Epithelial cell of proximal tubule (primary cell): Measurements from ENCODE around the gene JARID2. TPM values are rescaled to one million over a fixed set of nuclear protein-coding genes. Genes with fewer than 3 reads are reported as not detected.

Experiments used
- DNase-seq: peaks from one replicate; pipeline ENCODE4 v3.0.0-alpha.2; 2011; ENCODE audit warnings: low read depth
- H3K4me3 ChIP-seq: 2 replicates; pipeline ENCODE4 v1.5.1; 2011; ENCODE audit warnings: low read depth, mild to moderate bottlenecking, low read length
- total RNA-seq: library from RNA; depleted of rRNA; stranded (reverse); fragments of >200 nt; gene quantifications from 2 replicates; pipeline ENCODE4 v1.2.3, GENCODE V29; 2015
- TF ChIP-seq, protein P1 (sequence below): conservative IDR thresholded peaks from 2 replicates; pipeline ENCODE4 v1.5.1; 2012; ENCODE audit warnings: low read depth, mild to moderate bottlenecking, low read length

Gene JARID2
- total RNA-seq, 1 donor from 2014 or later = 5.1 TPM

DNA sequence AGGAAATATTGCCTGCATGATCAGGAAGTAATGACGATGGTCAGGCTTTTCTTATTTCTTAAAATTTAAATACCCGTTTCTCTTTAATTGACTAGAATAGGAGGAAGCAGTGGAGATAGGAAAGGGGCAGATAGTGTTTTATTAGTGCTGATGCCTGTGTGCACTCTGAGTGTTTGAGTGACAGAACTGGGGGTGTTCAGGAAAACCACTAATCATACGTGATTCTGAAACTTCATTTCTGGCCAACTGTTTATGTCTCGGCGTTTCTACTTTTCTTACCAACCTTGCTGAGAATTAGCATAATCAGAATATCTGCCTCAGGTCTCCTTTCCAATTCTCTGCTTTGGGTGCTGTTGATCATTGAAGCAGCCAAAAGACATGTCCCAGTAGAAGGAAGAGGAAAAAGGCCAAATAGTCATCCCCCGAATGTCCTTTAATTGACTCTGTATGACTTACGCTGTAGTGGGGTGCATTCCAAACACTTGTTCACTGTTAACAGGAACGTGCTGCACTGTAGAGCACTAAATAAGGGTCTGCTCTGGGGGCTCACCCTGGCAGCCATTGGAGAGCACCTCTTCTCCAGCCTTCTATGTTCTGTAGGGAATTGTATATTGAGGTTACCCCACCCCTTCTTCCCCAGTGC lies 152.9 kb downstream of the JARID2 start:
- no peak for DNase-seq
- TF ChIP-seq, protein P1, sequence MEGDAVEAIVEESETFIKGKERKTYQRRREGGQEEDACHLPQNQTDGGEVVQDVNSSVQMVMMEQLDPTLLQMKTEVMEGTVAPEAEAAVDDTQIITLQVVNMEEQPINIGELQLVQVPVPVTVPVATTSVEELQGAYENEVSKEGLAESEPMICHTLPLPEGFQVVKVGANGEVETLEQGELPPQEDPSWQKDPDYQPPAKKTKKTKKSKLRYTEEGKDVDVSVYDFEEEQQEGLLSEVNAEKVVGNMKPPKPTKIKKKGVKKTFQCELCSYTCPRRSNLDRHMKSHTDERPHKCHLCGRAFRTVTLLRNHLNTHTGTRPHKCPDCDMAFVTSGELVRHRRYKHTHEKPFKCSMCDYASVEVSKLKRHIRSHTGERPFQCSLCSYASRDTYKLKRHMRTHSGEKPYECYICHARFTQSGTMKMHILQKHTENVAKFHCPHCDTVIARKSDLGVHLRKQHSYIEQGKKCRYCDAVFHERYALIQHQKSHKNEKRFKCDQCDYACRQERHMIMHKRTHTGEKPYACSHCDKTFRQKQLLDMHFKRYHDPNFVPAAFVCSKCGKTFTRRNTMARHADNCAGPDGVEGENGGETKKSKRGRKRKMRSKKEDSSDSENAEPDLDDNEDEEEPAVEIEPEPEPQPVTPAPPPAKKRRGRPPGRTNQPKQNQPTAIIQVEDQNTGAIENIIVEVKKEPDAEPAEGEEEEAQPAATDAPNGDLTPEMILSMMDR = no peak
- no peak overlapping the region for H3K4me3 ChIP-seq

DNA sequence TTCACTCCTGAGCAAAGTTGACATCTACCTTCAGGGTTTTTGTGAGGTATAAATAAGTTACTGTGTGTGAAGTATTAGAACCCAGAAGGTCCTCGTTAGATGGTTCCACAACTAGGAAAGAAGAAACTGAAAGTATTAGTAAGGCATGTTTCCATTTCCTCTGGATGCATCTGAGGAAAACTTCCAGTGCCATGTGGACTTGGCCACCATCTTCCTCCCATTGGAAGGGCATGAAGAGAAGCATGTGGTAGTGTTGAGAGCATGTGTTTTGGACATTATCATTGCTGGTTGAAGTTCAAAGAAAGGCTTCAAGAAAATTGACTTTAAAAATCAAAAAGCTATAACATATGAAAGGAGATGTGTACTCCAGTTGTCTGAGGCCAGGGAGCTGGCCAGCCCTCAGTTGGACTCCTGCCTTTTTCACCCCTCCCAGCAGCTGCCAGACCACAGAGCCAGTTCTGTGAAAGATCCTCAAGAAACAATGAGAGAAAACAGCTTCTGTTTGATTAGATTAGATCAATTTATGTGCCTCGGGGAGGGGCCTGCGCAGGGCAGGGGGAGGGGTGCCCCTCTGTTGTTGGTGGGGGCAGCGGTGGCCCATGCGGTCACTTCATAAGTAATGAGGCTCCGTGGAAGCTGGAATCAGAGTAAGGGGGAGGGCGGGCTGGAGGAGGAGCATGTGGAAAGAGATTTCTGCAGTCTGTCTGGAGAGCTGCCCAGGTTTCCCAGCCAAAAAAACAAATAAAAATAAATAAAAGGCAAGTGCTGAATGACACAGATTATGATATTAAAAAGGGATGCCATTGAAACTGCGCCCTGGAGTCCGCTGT lies 154.0 kb downstream of the JARID2 start:
- TF ChIP-seq, protein P1 = no peak
- DNase-seq = no peak
- H3K4me3 ChIP-seq = peak overlapping the region; percentile 37

DNA sequence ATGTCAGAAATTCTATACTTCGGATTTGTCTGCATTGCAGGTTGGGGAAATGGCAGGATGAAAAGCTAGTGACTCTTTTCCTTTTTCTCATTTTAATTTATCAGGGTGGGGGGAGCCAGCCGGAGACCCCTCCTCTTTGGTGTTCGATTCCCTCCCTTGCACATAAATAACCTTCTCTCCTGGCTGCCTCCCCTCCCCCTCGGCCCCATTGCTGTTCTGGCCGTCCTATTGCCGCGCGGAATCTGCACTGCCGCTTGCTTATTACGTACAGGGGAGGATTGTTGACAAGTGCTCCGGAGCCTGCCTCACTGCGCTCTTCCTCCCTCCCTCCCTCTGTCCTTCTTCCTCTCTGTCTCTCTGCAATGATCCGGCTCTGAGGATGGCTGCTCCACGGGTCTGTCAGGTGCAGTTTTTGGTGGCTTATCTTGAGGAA lies 154.7 kb downstream of the JARID2 start:
- no peak for DNase-seq
- TF ChIP-seq, protein P1 = no peak
- peak overlapping the region; percentile 37 for H3K4me3 ChIP-seq

DNA sequence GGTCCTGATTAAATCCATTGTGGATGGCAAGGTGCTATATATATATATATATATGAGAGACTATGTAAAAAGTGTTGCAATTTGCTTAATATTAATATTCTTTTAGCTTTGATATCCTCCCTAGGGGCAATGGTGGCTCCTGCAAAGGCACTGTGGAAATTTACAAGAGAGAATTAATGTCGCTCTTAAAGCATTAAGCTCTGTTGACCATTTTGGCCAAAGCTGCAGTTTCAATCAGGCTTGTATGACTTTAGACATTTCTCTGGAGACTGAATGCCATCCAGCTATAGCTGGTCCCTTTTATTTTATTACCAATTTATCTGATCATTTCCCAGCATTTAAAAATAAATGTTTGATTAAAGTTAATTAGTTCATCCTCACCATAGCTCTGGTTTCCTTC lies 155.3 kb downstream of the JARID2 start:
- TF ChIP-seq, protein P1 = no peak
- no peak overlapping the region for H3K4me3 ChIP-seq
- no peak for DNase-seq

DNA sequence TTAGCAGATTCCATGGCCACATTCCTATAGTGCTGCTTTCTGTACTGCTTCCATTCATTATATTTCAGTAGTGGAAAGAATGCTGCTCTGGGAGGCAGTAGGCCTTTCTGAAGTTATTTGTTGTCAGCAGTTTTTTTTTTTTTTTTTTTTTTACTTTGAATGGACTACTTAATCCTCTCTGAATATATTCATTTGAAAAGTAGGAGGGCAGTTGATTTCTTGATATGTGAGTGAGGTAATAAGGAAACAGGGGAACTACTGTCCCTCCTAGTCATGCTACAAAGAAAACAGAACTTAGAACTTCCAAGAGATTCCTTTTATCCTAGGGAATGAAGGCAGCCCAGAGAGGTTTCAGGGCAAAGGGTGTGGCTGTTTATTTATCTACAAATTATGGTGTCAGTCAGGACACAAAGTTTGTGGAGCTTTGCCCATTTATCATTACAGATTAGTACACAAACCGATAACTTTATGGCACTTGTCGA lies 155.9 kb downstream of the JARID2 start:
- no peak for DNase-seq
- TF ChIP-seq, protein P1 = no peak

DNA sequence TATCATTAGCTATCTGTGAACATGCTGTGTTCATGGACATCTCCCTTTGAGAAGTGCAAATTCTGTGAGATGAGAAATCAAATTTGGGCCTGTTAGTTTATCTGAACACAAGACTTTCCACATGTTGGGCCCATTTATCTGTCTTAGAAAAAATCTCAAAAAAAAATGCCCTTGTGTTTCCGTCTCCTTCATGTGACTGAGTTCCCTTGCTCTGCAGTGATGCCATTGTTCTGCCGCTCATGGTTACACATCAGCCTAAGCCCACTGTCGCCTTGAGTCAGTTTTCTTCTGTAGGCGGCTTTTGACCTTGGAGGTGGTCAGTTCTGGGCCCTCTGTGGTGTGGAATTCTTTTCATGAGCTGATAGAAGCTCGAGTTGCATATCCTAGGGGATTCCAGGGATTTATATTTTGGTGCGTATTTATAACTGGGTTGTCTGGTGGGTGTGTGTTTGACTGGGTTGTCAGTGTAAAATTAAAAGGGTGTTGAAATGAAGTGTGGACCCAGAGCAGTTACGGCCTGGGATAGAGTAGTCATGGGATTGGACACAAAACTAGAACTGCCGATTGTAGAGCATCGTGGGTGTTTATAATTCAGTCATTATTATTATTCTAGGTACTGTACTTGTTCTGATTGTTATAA lies 156.7 kb downstream of the JARID2 start:
- TF ChIP-seq, protein P1 = no peak
- DNase-seq = no peak
- no peak overlapping the region for H3K4me3 ChIP-seq

More for the DNA sequence above, 155.9 kb downstream of the JARID2 start:
- no peak overlapping the region for H3K4me3 ChIP-seq
